ENCODE measurements around the gene TFB1M. TPM values are rescaled to one million over a fixed set of nuclear protein-coding genes. Genes with fewer than 3 reads are reported as not detected.

TFB1M gene
- total and polyA plus RNA-seq, 9 of the 15 experiments (the other 6 are each of a cell fraction or from before 2014, with no cell fraction given), result 34.6 to 145 (median 40.4) TPM

- CTCF ChIA-PET (ENCODE audit: low intra/inter-chr PET ratio), result no interaction called here
- Histone ChIP-seq H3K36me3 (ENCODE audit: control insufficient read depth, insufficient read depth, low read length) (peaks cover 5% of the 10 kb centered on the region; the same call in 2 of the 3 replicates), H3K9ac (ENCODE audit: insufficient read depth in 1 of 2, low read depth in 2 of 2, low read length in 2 of 2) (no peak overlapping the region), H3K4me2 (ENCODE audit: insufficient read depth, low read length) (no peak overlapping the region), H3K9me3 (replicated peaks; ENCODE audit: control insufficient read depth, insufficient read depth, low read depth, low read length) (no peaks in the 10 kb centered on the region), H3K9me1 (ENCODE audit: control insufficient read depth, insufficient read depth, low read length) (no peaks in the 10 kb centered on the region), H3K27ac (ENCODE audit: extremely low read depth, low read depth, low read length) (no peak overlapping the region), H2AFZ (ENCODE audit: low read depth, low read length) (no peak overlapping the region), H3K27me3 (ENCODE audit: control insufficient read depth in 2 of 2, insufficient read depth in 2 of 2, low read length in 2 of 2) (peaks cover 2 to 27% of the 10 kb centered on the region in 2 experiments; a peak in 2 of 5 replicates), H3K4me3 (no peak overlapping the region), H4K20me1 (replicated peaks; ENCODE audit: control insufficient read depth, insufficient read depth, low read length) (no peaks in the 10 kb centered on the region), H3K4me1 (replicated peaks in 1 of 2; ENCODE audit: control insufficient read depth in 2 of 2, insufficient read depth in 2 of 2, low read length in 2 of 2) (no peaks in the 10 kb centered on the region), H3K79me2 (ENCODE audit: control insufficient read depth, insufficient read depth, low read length) (no peaks in the 10 kb centered on the region)
- TF ChIP-seq NFIC (IDR thresholded peaks at IDR 0.05), result peak; percentile 58
- TF ChIP-seq NONO (IDR thresholded peaks at IDR 0.05; ENCODE audit: low read depth in 2 of 2, low read length in 1 of 2), result no peak
- DNase-seq (ENCODE audit: extremely low read depth in 1 of 4, low spot score in 3 of 4) (no peak), ATAC-seq (no peak), FAIRE-seq (no peak)
- intact Hi-C loops (cut with micrococcal nuclease), result no loop called here
- in situ Hi-C loops (cut with MboI), result no loop called here
- POLR2A ChIA-PET, result interaction anchor here (1.2 kb wide), 1 partner anchor 21 kb away, joined by 3 read pairs; no protein-coding TSS in a partner anchor
- 46% methylated on average over 4 of the region's 4 CpGs for WGBS (ENCODE audit: insufficient coverage, low coverage, missing lambda C conversion rate)
- BruUV-seq (replicated peaks), result no TSS peak
Observed at GRCh38 chr6:155244434-155244833, 69.8 kb downstream of the TFB1M start.

GRCh38 chr6:155241966-155242365, 72.3 kb downstream of the TFB1M start:
- no peaks in the 10 kb centered on the region for H3K36me3 ChIP-seq (ENCODE audit: control insufficient read depth, insufficient read depth, low read length)
- H3K4me3 ChIP-seq, result no peak overlapping the region
- H3K9me1 ChIP-seq (ENCODE audit: control insufficient read depth, insufficient read depth, low read length), result no peaks in the 10 kb centered on the region
- no peak overlapping the region for H2AFZ ChIP-seq (ENCODE audit: low read depth, low read length)
- H3K79me2 ChIP-seq (ENCODE audit: control insufficient read depth, insufficient read depth, low read length), result no peaks in the 10 kb centered on the region
- ATAC-seq (no peak), DNase-seq (ENCODE audit: extremely low read depth in 1 of 4, low spot score in 3 of 4) (no peak), FAIRE-seq (no peak)
- ChIA-PET CTCF (ENCODE audit: low intra/inter-chr PET ratio) (no interaction called here), POLR2A (interaction anchor here (3.9 kb wide), 1 partner anchor 9 kb away, joined by 20 read pairs; no protein-coding TSS in a partner anchor)
- H3K27ac ChIP-seq (ENCODE audit: extremely low read depth, low read depth, low read length), result no peak overlapping the region
- H3K9me3 ChIP-seq (replicated peaks; ENCODE audit: control insufficient read depth, insufficient read depth, low read depth, low read length), result no peaks in the 10 kb centered on the region
- H3K4me2 ChIP-seq (ENCODE audit: insufficient read depth, low read length), result no peak overlapping the region
- H3K4me1 ChIP-seq (replicated peaks in 1 of 2; ENCODE audit: control insufficient read depth in 2 of 2, insufficient read depth in 2 of 2, low read length in 2 of 2), result no peaks in the 10 kb centered on the region
- WGBS (ENCODE audit: insufficient coverage, low coverage, missing lambda C conversion rate), result 27% methylated on average over 8 of the region's 8 CpGs
- in situ Hi-C loops (cut with MboI) (no loop called here), intact Hi-C loops (cut with micrococcal nuclease) (no loop called here)
- H3K27me3 ChIP-seq (ENCODE audit: control insufficient read depth in 2 of 2, insufficient read depth in 2 of 2, low read length in 2 of 2), result peaks cover 2 to 31% of the 10 kb centered on the region in 2 experiments; a peak in 2 of 5 replicates
- BruUV-seq (replicated peaks), result no TSS peak
- H3K9ac ChIP-seq (ENCODE audit: insufficient read depth in 1 of 2, low read depth in 2 of 2, low read length in 2 of 2), result no peak overlapping the region
- H4K20me1 ChIP-seq (replicated peaks; ENCODE audit: control insufficient read depth, insufficient read depth, low read length), result no peaks in the 10 kb centered on the region
- TF ChIP-seq CEBPG (CRISPR knock-in tag; IDR thresholded peaks at IDR 0.05) (no peak), CEBPG (tag; conservative IDR thresholded peaks at IDR 0.05 in 1 of 2, IDR thresholded peaks at IDR 0.05 in 1 of 2) (no peak), PREB (CRISPR knock-in tag; IDR thresholded peaks at IDR 0.05) (no peak), BRF1 (IDR thresholded peaks at IDR 0.05; ENCODE audit: borderline replicate concordance, extremely low read depth, insufficient read length) (no peak), PATZ1 (CRISPR knock-in tag; IDR thresholded peaks at IDR 0.05; ENCODE audit: borderline replicate concordance) (no peak), SMARCA5 (IDR thresholded peaks at IDR 0.05) (no peak), ZKSCAN8 (CRISPR knock-in tag; IDR thresholded peaks at IDR 0.05) (no peak), ASH1L (IDR thresholded peaks at IDR 0.05; ENCODE audit: borderline replicate concordance, low read depth, partially characterized antibody) (no peak), NFE2 (IDR thresholded peaks at IDR 0.05; ENCODE audit: low read depth) (no peak), ETV6 (IDR thresholded peaks at IDR 0.05; ENCODE audit: borderline replicate concordance in 1 of 2, low read depth in 2 of 2, low read length in 1 of 2) (no peak), ETV6 (CRISPR knock-in tag; IDR thresholded peaks at IDR 0.05; ENCODE audit: borderline replicate concordance) (no peak), OTX1 (CRISPR knock-in tag; IDR thresholded peaks at IDR 0.05) (no peak)
